Measurements from ENCODE around the gene ASAP3.

DNA sequence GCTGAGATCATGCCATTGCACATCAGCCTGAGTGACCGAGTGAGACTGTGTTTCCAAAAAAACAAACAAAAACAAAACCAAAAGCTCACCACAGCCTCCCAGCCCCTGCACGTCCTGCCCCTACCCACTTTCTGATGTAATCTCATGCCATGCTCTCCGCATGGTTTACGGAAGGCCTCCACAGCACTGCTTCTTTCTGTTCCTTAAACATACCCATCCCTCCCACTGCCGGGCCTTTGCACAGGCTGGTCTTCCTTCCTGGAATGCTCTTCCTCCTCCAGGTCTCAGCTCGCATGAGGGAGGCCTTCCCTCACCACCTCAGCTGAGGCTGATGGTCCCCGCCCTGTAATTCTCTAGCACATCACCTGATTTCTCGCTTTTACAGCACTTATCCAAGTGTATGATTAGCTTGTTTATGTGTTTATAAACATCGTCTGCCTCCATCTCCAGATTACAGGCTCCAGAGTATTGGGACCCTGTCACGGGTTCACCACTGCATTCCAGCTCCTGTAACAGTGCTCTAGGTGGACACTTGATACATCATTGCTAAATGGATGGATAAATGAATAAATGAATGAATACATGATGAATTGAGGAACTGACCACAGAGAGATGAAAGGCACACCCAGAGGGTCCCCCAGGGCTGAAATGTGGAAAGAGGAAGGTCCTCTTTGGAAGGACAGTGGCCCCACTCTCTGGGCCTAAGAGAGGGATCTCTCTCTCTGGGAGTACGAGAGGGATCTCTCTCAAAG, 81.5 kb downstream of the ASAP3 start:
- no peak for TF ChIP-seq CTCF (conservative IDR thresholded peaks at IDR 0.05)
- TF ChIP-seq EZH2 (IDR thresholded peaks at IDR 0.05; ENCODE audit: low read depth) = no peak
